Measurements from ENCODE around the gene OPA1. TPM values are rescaled to one million over a fixed set of nuclear protein-coding genes. Genes with fewer than 3 reads are reported as not detected.
A peak's percentile ranks its signal among the peaks of the same experiment; 100 is the strongest.

Gene OPA1
- polyA plus RNA-seq, 1 experiment = 19.2 TPM

DNA sequence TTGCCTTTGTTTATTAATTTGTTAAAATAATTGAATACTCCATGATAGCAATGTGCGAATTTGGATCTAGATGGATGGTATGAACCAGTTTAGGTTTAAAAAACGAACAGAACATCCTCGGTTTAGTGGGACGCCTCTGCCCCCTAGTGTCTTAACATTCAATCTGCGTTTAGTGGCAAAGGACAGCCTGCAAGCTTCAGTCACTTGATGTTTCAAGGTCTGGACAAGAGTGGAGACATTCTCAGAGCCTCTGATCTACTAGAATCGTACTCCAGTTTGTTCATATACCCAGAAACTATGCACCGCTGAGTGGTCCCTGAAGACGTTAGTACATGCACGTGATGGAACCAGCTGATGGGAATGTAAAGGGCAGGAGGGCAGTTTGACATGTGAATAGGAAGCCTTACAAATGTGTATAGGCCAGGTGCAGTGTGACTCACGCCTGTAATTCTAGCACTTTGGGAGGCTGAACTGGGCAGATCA is 20.5 kb upstream of the OPA1 start:
- H3K27me3 ChIP-seq (ENCODE audit: control insufficient read depth, insufficient read depth, low read length) = 0 out of 2 replicates have a peak, but pooled peaks cover 2% of the 10 kb centered on the region

DNA sequence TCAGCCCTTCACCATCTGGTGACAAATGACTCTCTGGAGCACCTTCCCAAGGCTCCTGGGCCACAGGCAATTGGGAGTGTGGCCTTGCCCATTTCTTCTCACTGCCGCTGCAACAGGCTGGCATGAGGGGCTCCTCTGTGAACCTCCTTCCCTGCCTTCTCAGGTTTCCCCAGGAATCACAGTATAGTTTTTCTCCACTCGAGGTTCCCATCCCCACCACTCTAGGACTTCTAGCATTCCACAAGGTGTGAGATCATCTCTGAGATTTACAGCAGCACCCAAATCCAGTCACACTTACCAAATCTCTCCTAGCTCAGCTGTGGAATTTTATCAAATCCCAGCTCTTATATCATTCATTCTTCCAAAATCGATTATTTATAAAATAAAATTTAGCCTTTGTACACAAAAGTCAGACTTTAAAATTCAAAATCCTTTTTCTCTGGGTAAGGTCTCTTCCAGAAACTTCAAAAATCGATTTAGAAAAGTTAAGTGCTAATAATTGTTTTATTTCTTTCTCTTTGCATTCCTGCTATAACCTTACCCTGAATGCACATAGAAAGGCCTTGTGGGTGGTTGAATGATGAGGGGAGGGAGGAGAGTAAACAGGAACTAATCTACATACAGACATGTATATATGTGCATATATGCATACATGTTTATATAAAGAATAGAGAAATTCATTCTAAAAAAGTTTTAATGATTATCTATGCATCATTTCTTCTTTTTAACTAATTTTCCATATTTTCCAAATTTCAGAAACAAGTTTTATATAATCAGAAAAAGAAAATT is 19.4 kb upstream of the OPA1 start:
- Histone ChIP-seq H3K27me3 (ENCODE audit: control insufficient read depth, insufficient read depth, low read length) (peaks cover 3% of the 10 kb centered on the region; the same call in 1 of the 2 replicates), H3K36me3 (ENCODE audit: control insufficient read depth, insufficient read depth, low read length) (no peaks in the 10 kb centered on the region), H3K4me3 (ENCODE audit: low read depth, low read length) (no peak overlapping the region)
- DNase-seq (ENCODE audit: low read depth) = no peak
- TF ChIP-seq, protein P1, sequence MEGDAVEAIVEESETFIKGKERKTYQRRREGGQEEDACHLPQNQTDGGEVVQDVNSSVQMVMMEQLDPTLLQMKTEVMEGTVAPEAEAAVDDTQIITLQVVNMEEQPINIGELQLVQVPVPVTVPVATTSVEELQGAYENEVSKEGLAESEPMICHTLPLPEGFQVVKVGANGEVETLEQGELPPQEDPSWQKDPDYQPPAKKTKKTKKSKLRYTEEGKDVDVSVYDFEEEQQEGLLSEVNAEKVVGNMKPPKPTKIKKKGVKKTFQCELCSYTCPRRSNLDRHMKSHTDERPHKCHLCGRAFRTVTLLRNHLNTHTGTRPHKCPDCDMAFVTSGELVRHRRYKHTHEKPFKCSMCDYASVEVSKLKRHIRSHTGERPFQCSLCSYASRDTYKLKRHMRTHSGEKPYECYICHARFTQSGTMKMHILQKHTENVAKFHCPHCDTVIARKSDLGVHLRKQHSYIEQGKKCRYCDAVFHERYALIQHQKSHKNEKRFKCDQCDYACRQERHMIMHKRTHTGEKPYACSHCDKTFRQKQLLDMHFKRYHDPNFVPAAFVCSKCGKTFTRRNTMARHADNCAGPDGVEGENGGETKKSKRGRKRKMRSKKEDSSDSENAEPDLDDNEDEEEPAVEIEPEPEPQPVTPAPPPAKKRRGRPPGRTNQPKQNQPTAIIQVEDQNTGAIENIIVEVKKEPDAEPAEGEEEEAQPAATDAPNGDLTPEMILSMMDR (IDR thresholded peaks at IDR 0.05; ENCODE audit: insufficient read depth, low read depth, low read length) = no peak
- ChIA-PET CTCF (interaction anchor here (0.9 to 3.4 kb wide), 5 partner anchors 11 to 1008 kb away, joined by 3 to 27 read pairs (median 19); no protein-coding TSS in a partner anchor), POLR2A (no interaction called here)

More for the DNA sequence above, 20.5 kb upstream of the OPA1 start:
- POLR2A ChIA-PET = no interaction called here
- no peak for DNase-seq (ENCODE audit: low read depth)
- TF ChIP-seq, protein P1 (IDR thresholded peaks at IDR 0.05; ENCODE audit: insufficient read depth, low read depth, low read length) = peak; percentile 81
- CTCF ChIA-PET = interaction anchor here (0.7 to 3.4 kb wide), 25 partner anchors 9 to 1106 kb away, joined by 3 to 27 read pairs (median 4); no protein-coding TSS in a partner anchor
- Histone ChIP-seq H3K36me3 (ENCODE audit: control insufficient read depth, insufficient read depth, low read length) (no peaks in the 10 kb centered on the region), H3K4me3 (ENCODE audit: low read depth, low read length) (no peak overlapping the region)

DNA sequence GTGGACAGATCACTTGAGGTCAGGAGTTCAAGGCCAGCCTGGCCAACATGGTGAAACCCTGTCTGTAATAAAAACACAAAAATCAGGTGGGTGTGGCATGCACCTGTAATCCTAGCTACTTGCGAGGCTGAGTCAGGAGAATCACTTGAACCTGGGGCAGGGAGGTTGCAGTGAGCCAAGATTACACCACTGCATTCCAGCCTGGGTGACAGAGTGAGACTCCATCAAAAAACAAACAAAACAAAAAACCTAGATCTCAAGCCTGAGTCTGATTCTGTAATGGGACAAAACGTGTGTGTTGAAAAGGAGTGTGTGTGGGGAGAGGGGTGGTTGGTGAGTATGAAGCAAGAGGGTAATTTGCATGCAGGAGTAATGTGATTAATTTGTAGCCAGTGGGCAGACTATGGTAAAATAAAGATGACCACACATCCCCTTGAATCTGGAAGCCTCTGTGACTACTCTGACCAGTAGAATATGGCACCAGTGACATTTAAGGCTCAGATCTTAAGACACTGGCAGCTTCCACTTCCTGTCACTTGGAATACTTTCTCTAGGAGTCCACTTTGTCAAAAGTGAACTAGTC is 18.4 kb upstream of the OPA1 start:
- CTCF ChIA-PET = interaction anchor here (0.9 kb wide), 1 partner anchor 762 kb away, joined by 3 read pairs; no protein-coding TSS in a partner anchor
- no peaks in the 10 kb centered on the region for H3K36me3 ChIP-seq (ENCODE audit: control insufficient read depth, insufficient read depth, low read length)
- H3K27me3 ChIP-seq (ENCODE audit: control insufficient read depth, insufficient read depth, low read length) = peaks cover 3% of the 10 kb centered on the region; the same call in 1 of the 2 replicates
- TF ChIP-seq, protein P1 (IDR thresholded peaks at IDR 0.05; ENCODE audit: insufficient read depth, low read depth, low read length) = no peak
- no peak overlapping the region for H3K4me3 ChIP-seq (ENCODE audit: low read depth, low read length)
- POLR2A ChIA-PET = no interaction called here
- DNase-seq (ENCODE audit: low read depth) = no peak

DNA sequence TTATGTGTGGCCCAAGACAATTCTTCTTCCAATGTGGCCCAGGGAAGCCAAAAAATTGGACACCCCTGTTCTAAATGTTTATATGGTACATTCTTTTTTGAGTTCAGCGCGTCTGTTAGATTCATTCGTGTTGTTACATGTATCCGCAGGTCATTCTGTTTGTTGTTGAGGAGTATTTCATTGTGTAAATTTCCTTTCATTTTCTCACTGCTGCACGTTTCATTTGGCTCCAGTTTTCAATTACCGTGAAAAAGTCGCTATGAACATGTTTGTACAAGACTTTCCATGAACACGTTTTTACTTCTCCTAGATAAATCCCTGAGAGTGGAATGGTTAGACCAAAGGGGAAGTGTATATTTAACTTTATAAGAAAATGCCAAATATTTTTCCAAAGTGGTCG is 7.5 kb upstream of the OPA1 start:
- no peak overlapping the region for H3K4me3 ChIP-seq (ENCODE audit: low read depth, low read length)
- ChIA-PET CTCF (interaction anchor here (2.8 kb wide), 1 partner anchor 13 kb away, joined by 19 read pairs; no protein-coding TSS in a partner anchor), POLR2A (no interaction called here)
- H3K27me3 ChIP-seq (ENCODE audit: control insufficient read depth, insufficient read depth, low read length) = no peaks in the 10 kb centered on the region
- no peaks in the 10 kb centered on the region for H3K36me3 ChIP-seq (ENCODE audit: control insufficient read depth, insufficient read depth, low read length)
- TF ChIP-seq, protein P1 (IDR thresholded peaks at IDR 0.05; ENCODE audit: insufficient read depth, low read depth, low read length) = no peak
- DNase-seq (ENCODE audit: low read depth) = no peak

DNA sequence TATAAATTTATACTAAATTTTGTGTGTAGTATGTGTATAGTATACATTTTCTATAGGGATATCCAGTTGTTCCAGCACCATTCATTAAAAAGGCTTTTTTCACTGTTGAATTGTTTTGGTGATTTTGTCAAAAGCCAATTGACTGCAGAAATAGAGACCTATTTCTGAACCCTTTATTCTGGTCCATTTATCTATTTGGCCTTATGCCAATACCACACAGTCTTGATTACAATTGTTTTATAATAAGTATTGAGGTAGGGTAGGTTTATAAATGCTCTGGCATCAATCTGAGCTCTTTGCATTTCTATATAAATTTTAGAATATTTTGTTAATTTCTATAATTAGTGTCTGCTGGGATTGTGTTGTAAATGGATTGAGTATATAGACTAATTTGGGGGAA is 6.5 kb upstream of the OPA1 start:
- ChIA-PET POLR2A (no interaction called here), CTCF (no interaction called here)
- TF ChIP-seq, protein P1 (IDR thresholded peaks at IDR 0.05; ENCODE audit: insufficient read depth, low read depth, low read length) = no peak
- no peaks in the 10 kb centered on the region for H3K27me3 ChIP-seq (ENCODE audit: control insufficient read depth, insufficient read depth, low read length)
- DNase-seq (ENCODE audit: low read depth) = no peak
- no peaks in the 10 kb centered on the region for H3K36me3 ChIP-seq (ENCODE audit: control insufficient read depth, insufficient read depth, low read length)
- H3K4me3 ChIP-seq (ENCODE audit: low read depth, low read length) = no peak overlapping the region
